Measurements from ENCODE around the gene RALGPS1.

RALGPS1 gene

GRCh38 chr9:126971261-126971660 lies 56.7 kb downstream of the RALGPS1 start:
- H3K27me3 ChIP-seq (ENCODE audit: insufficient read depth, poor library complexity, severe bottlenecking), result peaks cover 27% of the 10 kb centered on the region
- DNase-seq (ENCODE audit: low read depth in 1 of 2, low spot score in 1 of 2), result no peak
- H3K4me3 ChIP-seq (replicated peaks; ENCODE audit: insufficient read depth, low read length), result no peak overlapping the region
- H3K27ac ChIP-seq (replicated peaks), result no peak overlapping the region
- TF ChIP-seq POLR2AphosphoS5 (IDR thresholded peaks at IDR 0.05; ENCODE audit: low read depth), result no peak
- no peak for TF ChIP-seq GABPA (IDR thresholded peaks at IDR 0.05; ENCODE audit: low read depth)
- TF ChIP-seq, protein P1, sequence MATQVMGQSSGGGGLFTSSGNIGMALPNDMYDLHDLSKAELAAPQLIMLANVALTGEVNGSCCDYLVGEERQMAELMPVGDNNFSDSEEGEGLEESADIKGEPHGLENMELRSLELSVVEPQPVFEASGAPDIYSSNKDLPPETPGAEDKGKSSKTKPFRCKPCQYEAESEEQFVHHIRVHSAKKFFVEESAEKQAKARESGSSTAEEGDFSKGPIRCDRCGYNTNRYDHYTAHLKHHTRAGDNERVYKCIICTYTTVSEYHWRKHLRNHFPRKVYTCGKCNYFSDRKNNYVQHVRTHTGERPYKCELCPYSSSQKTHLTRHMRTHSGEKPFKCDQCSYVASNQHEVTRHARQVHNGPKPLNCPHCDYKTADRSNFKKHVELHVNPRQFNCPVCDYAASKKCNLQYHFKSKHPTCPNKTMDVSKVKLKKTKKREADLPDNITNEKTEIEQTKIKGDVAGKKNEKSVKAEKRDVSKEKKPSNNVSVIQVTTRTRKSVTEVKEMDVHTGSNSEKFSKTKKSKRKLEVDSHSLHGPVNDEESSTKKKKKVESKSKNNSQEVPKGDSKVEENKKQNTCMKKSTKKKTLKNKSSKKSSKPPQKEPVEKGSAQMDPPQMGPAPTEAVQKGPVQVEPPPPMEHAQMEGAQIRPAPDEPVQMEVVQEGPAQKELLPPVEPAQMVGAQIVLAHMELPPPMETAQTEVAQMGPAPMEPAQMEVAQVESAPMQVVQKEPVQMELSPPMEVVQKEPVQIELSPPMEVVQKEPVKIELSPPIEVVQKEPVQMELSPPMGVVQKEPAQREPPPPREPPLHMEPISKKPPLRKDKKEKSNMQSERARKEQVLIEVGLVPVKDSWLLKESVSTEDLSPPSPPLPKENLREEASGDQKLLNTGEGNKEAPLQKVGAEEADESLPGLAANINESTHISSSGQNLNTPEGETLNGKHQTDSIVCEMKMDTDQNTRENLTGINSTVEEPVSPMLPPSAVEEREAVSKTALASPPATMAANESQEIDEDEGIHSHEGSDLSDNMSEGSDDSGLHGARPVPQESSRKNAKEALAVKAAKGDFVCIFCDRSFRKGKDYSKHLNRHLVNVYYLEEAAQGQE (IDR thresholded peaks at IDR 0.05; ENCODE audit: insufficient replicate concordance, low read depth), result no peak
- TF ChIP-seq, protein P2, sequence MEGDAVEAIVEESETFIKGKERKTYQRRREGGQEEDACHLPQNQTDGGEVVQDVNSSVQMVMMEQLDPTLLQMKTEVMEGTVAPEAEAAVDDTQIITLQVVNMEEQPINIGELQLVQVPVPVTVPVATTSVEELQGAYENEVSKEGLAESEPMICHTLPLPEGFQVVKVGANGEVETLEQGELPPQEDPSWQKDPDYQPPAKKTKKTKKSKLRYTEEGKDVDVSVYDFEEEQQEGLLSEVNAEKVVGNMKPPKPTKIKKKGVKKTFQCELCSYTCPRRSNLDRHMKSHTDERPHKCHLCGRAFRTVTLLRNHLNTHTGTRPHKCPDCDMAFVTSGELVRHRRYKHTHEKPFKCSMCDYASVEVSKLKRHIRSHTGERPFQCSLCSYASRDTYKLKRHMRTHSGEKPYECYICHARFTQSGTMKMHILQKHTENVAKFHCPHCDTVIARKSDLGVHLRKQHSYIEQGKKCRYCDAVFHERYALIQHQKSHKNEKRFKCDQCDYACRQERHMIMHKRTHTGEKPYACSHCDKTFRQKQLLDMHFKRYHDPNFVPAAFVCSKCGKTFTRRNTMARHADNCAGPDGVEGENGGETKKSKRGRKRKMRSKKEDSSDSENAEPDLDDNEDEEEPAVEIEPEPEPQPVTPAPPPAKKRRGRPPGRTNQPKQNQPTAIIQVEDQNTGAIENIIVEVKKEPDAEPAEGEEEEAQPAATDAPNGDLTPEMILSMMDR (IDR thresholded peaks at IDR 0.05; ENCODE audit: insufficient read depth, low read length), result no peak
- TF ChIP-seq SPI1 (IDR thresholded peaks at IDR 0.05; ENCODE audit: borderline replicate concordance, low read depth), result no peak

DNA sequence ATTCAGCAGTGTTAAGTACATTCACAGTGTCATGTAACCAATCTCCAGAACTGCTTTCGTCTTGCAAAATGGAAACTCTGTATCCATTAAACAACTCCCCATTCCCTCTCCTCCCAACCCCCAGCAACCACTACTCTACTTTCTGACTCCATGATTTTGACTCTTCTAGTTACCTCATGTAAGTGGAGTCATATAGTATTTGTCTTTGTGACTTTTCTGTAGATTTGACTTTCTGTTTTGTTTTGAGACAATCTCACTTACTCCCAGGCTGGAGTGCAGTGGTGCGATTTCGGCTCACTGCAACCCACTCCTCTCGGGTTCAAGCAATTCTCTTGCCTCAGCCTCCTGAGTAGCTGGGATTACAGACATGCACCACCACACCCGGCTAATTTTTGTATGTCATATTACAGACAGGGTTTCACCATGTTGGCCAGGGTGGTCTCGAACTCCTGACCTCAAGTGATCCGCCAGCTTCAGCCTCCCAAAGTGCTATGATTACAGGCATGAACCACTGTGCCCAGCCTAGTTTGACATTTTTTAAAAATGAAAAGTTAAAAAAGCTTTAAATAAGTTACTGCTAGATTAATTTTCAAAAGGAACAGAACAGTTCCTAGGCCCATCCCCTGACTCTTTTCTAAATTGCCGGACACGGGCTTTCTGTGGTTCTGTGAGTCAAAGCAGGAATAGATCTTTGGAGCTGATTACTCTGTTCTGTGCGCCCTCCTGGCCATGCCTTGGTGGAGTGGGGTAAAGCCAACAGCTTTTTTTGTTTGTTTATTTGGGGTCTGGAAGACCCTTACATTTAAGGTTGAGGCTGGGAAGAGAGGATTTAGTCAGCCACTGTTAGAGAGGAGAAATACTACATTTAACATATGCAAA lies 59.3 kb downstream of the RALGPS1 start:
- Histone ChIP-seq H3K27ac (replicated peaks) (no peak overlapping the region), H3K27me3 (ENCODE audit: insufficient read depth, poor library complexity, severe bottlenecking) (peaks cover 39% of the 10 kb centered on the region), H3K4me3 (replicated peaks; ENCODE audit: insufficient read depth, low read length) (no peak overlapping the region)
- TF ChIP-seq, protein P2 (IDR thresholded peaks at IDR 0.05; ENCODE audit: insufficient read depth, low read length), result no peak
- TF ChIP-seq, protein P1 (IDR thresholded peaks at IDR 0.05; ENCODE audit: insufficient replicate concordance, low read depth), result no peak
- TF ChIP-seq GABPA (IDR thresholded peaks at IDR 0.05; ENCODE audit: low read depth) (no peak), SPI1 (IDR thresholded peaks at IDR 0.05; ENCODE audit: borderline replicate concordance, low read depth) (no peak), POLR2AphosphoS5 (IDR thresholded peaks at IDR 0.05; ENCODE audit: low read depth) (no peak)
- no peak for DNase-seq (ENCODE audit: low read depth in 1 of 2, low spot score in 1 of 2)

- Histone ChIP-seq H3K4me3 (replicated peaks; ENCODE audit: insufficient read depth, low read length) (no peak overlapping the region), H3K27me3 (ENCODE audit: insufficient read depth, poor library complexity, severe bottlenecking) (peaks cover 43% of the 10 kb centered on the region), H3K27ac (replicated peaks) (no peak overlapping the region)
- no peak for TF ChIP-seq GABPA (IDR thresholded peaks at IDR 0.05; ENCODE audit: low read depth)
- TF ChIP-seq SPI1 (IDR thresholded peaks at IDR 0.05; ENCODE audit: borderline replicate concordance, low read depth), result no peak
- TF ChIP-seq, protein P2 (IDR thresholded peaks at IDR 0.05; ENCODE audit: insufficient read depth, low read length), result no peak
- TF ChIP-seq POLR2AphosphoS5 (IDR thresholded peaks at IDR 0.05; ENCODE audit: low read depth), result no peak
- TF ChIP-seq, protein P1 (IDR thresholded peaks at IDR 0.05; ENCODE audit: insufficient replicate concordance, low read depth), result no peak
- DNase-seq (ENCODE audit: low read depth in 1 of 2, low spot score in 1 of 2), result no peak
Measured at GRCh38 chr9:126974594-126974993, 60.0 kb downstream of the RALGPS1 start.
